Endothelial cell of hepatic sinusoid (primary cell): Measurements from ENCODE around the gene DNAJC7.
"Not testable (repeated sequence)": the region's sequence is repeated elsewhere in the genome, so short reads cannot be mapped to it uniquely, and the experiment has no call there.

Source experiments
- in situ Hi-C: cut with HindIII; loops from 2 replicates; pipeline ENCODE4 v1.10.0; 2017; ENCODE audit warnings: low sequenced_read_pairs

DNAJC7 gene

DNA sequence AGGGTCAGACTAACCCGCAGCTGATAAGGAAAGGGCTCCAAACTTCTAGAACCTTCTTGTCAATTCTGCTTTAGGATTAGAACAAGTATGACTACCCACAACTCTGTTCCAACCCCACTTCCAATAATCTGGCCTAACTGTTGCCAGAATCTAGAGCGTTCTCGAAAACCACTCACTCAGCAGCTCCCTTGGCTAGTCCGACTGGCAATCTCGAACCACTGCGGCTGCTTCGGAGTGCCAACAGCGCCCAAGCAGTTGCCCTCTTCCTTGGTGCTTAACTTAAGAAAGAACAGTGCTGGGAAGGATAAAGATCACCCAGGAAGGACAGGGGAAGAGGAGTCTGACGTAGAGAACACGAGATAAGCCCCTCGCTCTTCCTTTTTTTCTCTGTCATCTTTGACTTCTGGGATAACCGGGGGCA is 818 bp downstream of the DNAJC7 start:
- in situ Hi-C loops = no loop called here

DNA sequence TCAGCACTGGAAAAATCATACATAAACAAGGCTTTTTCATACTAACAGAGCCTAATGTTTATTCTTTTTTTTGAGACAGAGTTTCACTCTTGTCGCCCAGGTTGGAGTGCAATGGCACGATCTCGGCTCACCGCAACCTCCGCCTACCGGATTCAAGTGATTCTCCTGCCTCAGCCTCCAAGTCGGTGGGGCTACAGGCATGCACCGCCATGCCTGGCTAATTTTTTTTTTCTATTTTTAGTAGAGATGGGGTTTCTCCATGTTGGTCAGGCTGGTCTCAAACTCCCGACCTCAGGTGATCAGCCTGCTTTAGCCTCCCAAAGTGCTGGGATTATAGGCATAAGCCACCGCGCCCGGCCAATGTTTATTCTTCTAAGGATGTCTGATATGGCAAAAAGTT is 3.5 kb downstream of the DNAJC7 start:
- in situ Hi-C loops = not testable (repeated sequence)

DNA sequence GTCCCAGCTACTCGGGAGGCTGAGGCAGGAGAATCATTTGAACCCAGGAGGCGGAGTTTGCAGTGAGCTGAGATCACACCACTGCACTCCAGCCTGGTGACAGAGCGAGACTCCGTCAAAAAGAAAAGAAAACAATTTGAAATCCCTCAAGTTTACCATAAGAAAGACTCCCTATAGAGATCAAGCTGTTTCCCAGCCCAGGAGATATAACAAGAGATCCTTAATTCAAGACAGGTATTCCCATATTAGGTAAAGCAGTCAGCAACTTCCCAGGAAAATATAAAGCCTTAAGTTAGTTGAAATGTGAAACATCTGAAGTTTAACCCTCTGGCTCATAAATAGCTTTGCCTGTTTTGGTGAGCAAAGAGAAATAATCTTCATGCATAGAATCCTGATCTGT is 4.9 kb downstream of the DNAJC7 start:
- in situ Hi-C loops = not testable (repeated sequence)

GRCh38 chr17:42010898-42011516 is 6.2 kb downstream of the DNAJC7 start:
- in situ Hi-C loops = no loop called here

GRCh38 chr17:42010266-42010680 is 7.0 kb downstream of the DNAJC7 start:
- in situ Hi-C loops = not testable (repeated sequence)

DNA sequence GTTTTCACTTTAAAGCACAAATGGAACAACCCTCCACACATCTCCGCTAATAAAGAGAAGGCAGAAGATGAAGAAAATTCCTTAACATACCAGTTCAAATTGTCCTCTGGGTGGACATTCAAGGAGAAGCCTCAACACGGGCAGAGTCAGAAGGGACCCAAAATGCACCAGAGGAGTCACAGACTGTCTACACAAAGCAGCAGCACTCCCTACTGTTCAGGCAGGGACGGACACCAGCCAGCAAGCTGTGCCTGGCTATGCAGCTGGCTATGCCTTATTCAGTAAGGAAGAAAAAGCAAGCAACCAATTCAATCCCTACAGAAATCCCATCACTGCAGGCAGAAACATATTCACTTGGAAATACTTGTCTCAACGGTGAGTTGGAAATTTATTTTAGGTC is 8.1 kb downstream of the DNAJC7 start:
- in situ Hi-C loops = no loop called here

DNA sequence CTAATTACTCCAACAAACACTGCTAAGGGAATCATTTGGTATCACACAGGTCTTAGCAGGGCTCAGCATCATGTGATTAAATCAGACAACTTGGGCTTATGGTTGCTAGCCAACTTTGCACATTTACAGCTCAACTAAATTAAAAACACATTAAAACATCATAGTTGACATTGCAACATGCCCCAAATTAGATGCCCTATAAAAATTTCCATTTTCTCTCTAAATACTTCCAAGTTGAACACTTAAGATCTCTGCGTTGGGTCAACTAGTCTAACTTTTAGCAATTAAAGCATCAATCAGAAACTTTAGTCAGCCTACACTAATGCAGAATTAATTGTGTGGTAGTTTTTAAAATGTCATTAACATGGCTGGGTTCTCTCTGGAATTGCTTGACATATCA is 12.1 kb downstream of the DNAJC7 start:
- in situ Hi-C loops = no loop called here

DNA sequence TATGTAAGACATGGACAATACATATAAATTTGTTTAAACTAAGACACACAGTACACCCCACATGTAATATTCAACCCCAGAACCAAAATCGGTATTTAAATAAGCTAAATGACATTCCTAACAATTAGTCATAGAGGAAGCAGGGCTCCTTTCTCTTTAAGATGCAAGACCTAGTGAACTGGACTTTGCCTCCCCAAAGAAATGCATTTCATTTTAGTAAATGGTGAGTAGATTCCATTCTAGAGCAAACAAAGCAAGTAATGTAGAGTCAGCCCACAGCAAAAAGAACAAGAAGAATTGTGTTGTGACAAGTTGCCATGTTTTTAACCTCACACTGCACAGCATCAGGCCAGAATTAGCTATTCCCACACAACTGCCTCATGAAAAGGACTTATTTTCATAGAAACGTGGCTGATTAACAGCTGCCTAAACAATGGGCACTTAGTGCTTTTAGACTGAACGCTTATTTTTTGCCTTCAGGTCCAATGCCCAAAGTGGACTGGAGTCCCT is 14.4 kb downstream of the DNAJC7 start:
- in situ Hi-C loops = no loop called here

GRCh38 chr17:42002175-42002791 is 15.0 kb downstream of the DNAJC7 start:
- in situ Hi-C loops = no loop called here

- in situ Hi-C loops = no loop called here
These were observed 15.5 kb downstream of the DNAJC7 start for GRCh38 chr17:42001729-42002128.

DNA sequence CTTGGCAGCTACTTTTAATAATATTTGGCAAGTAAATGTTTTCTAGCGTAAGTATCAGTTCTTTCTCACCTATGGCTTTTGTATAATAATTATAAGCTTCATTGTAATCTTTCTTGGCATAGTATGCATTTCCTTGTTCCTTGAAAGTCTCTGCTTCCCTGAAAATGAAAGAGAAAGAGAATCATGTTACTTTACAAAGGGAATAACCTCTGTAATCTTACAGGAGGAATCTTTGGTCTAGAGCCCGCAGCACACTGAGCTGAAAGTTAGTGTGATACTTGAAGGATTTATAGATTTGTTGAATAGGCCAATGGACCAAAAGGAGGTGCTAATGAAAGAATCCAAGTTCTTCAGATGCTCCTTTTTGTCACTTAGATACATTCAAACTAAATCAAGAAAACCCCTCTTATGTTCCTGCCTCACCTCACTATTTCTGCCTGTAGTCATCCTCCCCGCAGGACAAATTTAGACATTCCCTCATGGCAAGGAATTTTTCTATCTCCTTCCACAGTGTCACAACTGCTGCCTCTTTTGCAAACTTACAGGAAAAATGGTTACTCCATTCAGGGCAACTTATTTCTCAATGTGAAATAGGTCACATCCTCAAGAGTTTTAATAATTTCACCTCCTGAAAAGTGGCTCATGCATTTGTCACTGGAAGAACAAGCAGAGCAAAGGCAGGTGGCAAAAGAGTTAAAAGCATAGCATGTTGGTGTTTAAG is 16.7 kb downstream of the DNAJC7 start:
- in situ Hi-C loops = no loop called here

- in situ Hi-C loops = no loop called here
These were observed 18.7 kb downstream of the DNAJC7 start for GRCh38 chr17:41998497-41998896.

- in situ Hi-C loops = no loop called here
These were observed 20.4 kb downstream of the DNAJC7 start for GRCh38 chr17:41996855-41997164.

GRCh38 chr17:41992576-41992975 is 24.7 kb downstream of the DNAJC7 start:
- in situ Hi-C loops = no loop called here

DNA sequence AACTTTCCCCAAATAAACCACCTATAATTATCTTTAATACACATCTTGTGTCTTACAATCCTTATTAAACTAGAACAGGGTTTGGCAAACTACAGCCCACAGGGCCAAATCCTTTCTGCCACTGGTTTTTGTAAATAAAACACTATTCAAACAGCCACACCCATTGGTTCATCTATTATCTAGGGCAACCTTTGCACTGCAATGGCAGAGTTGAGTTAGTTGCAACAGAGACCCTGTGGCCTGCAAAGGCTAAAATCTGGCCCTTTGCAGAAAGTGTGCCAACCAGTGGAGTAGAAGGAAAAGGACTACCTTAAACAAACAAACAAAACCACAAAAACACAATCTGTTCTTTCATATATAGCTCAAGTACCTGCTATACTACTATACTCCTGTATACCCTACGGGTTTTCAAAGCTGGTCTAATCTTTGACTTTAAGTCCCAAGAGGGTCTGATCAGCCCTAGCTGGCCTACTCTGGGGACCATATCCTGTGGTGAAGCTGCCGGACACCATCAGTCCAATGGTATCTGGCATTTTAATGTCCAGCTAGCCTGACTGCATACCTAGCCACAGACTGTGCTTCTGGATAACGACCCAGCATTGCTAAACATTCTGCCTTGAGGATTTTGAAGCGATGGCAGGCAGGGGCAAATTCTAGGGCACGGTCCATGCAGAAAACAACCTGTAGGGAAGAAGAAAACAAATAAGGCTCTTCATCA is 27.4 kb downstream of the DNAJC7 start:
- in situ Hi-C loops = no loop called here

DNA sequence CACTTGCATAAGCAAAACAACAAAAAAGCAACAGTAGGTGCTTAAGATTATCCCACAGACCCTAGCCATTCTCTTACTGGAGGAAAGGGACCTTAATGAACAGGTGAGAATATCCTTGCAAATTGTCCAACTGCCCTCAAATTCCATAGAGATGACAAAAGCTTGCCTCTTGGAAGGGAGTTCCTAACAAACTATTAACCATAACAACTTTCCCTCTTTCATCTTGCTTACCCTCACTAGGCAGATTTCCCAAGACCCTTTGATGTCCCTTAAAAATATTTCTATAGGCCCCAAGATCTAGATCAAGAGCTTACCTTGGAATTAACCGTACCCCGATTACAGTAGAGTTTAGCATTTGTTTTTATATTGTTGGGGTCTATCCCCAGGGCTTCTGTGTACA is 28.8 kb downstream of the DNAJC7 start:
- in situ Hi-C loops = no loop called here

DNA sequence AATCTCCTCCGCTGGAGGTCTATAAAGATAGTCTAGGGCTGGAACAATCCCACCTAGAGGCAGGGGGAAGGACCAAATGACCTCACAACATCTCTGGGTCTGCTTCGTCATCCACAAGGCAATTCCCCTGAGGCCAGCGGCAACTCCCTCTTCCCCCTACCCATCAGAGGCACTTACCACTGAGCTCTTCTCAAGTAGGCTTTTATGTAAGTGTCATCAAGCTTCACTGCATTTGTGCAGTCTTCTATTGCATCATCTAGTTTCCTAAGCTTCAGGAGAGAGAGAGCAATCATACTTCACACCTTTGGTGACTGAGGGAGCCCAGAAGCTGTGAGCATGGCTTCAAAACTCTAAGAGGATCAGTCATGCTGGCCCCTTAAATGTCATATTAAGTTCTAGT is 29.6 kb downstream of the DNAJC7 start:
- in situ Hi-C loops = no loop called here

- in situ Hi-C loops = no loop called here
These were observed 30.6 kb downstream of the DNAJC7 start for GRCh38 chr17:41986634-41987033.

DNA sequence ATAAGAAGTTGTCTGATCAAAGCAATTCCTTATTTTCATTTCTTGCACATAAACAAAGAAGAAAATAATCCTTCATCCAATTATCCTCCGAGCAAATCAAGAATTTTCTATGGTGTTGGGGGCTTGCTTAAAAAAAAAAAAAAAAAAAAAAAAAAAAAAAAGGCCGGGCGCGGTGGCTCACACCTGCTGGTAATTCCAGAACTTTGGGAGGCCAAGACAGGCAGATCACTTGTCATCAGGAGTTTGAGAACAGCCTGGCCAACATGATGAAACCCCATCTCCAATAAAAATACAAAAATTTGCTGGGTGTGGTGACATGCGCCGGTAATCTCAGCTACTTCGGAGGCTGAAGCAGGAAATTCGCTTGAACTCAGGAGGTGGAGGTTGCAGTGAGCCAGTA is 31.3 kb downstream of the DNAJC7 start:
- in situ Hi-C loops = no loop called here

- in situ Hi-C loops = loop anchor here (5.0 kb wide), 1 partner anchor 92 kb away; no protein-coding TSS in a partner anchor
These were observed 32.8 kb downstream of the DNAJC7 start for GRCh38 chr17:41984454-41984853.

DNA sequence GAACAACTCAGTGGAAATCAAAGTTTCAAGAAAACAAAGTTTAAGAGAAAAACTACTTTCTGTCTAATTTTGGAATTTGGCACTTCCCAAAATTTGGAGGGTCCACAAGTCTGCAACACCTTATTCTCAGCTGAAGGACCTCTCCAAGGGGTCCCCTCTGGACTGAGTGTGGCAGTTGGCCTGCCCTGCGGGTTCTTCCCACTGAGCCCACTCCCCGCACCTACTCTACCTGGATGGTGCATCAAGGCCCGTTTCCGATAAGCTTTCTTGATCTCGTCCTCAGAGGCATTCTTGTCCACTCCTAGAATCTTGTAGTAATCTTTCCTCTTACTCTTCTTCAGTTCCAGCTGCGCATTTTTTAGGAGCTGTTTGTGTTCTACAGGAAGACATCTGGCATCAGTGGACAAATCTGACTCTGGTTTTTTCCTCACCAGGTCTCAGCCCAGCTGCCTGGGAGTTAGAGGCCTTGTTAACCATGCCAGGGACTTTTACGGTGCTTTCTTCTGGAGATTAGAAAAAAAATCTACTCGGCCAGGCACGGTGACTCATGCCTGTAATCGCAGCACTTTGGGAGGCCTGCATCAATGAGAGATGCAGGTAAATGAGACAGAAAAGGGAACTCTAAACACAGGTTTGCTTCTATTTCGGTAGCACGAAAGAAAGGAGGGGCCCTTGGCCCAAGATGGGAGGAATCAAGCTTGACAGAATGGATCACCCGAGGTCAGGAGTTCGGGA is 35.0 kb downstream of the DNAJC7 start:
- in situ Hi-C loops = loop anchor here (5.0 kb wide), 1 partner anchor 90 kb away; no protein-coding TSS in a partner anchor
